H1 (cell line): ENCODE data around the gene SORBS1. TPM values are rescaled to one million over a fixed set of nuclear protein-coding genes. Genes with fewer than 3 reads are reported as not detected.

Source experiments
- CTCF ChIA-PET: fragments of 300-600 bp; sonication (Branson Sonifier 250); formaldehyde crosslinking; loops from one replicate; lab custom pipeline; 2021; ENCODE audit not compliant: partially characterized antibody; lab: Charles Lee
- POLR2A ChIA-PET: fragments of 300-600 bp; sonication (Branson Sonifier 250); formaldehyde crosslinking; loops from one replicate; lab custom pipeline; 2021; ENCODE audit warnings: inconsistent platforms; ENCODE audit not compliant: partially characterized antibody; lab: Charles Lee
- DNase-seq, 2 experiments: peaks; one replicate each; pipeline versions ENCODE4 v3.0.0 to v3.0.0-alpha.2; 2010 to 2022; ENCODE audit warnings: low spot score in 2 of 2, low read depth in 1 of 2, mixed read lengths in 1 of 2
- FAIRE-seq: peaks from 2 replicates; lab custom pipeline; 2011; peaks lifted over from hg19 to GRCh38; lab: Jason Lieb, UNC
- H2AFZ ChIP-seq: 2 replicates; pipeline ENCODE4 v1.8.1; 2012; ENCODE audit warnings: low read length, inconsistent platforms
- H2AK5ac ChIP-seq: 2 replicates; pipeline ENCODE4 v1.6.1; 2013; ENCODE audit warnings: low read depth, low read length
- H2BK120ac ChIP-seq: replicated peaks from 2 replicates; pipeline ENCODE3; 2013; ENCODE audit warnings: low read depth, low read length, inconsistent platforms
- H2BK12ac ChIP-seq: 2 replicates; pipeline ENCODE4 v1.6.1; 2013; ENCODE audit warnings: low read depth, low read length
- H2BK15ac ChIP-seq: 2 replicates; pipeline ENCODE4 v1.6.1; 2013; ENCODE audit warnings: low read length
- H2BK20ac ChIP-seq: 2 replicates; pipeline ENCODE4 v1.6.1; 2013; ENCODE audit warnings: low read length
- H2BK5ac ChIP-seq: 2 replicates; pipeline ENCODE4 v1.6.1; 2013; ENCODE audit warnings: low read depth, low read length
- H3K14ac ChIP-seq: 2 replicates; pipeline ENCODE4 v1.6.1; 2013; ENCODE audit warnings: inconsistent platforms; ENCODE audit not compliant: insufficient read length
- H3K18ac ChIP-seq: 2 replicates; pipeline ENCODE4 v1.6.1; 2013; ENCODE audit warnings: low read length; ENCODE audit errors: extremely low read depth
- H3K23ac ChIP-seq: 2 replicates; pipeline ENCODE4 v1.6.1; 2013; ENCODE audit warnings: inconsistent platforms; ENCODE audit not compliant: insufficient read length
- H3K23me2 ChIP-seq: 2 replicates; pipeline ENCODE4 v1.6.1; 2013; ENCODE audit warnings: low read depth, low read length
- H3K27ac ChIP-seq: 2 replicates; pipeline ENCODE4 v1.6.1; 2011; ENCODE audit warnings: low read depth, low read length, inconsistent platforms
- H3K27me3 ChIP-seq, 4 experiments: replicated peaks in 1 of 4; 1 replicate in 1 of 4; 2 replicates in 3 of 4; pipeline versions ENCODE4 v1.6.1 to v1.8.1; 2011 to 2013; ENCODE audit warnings: low read length in 3 of 4, mild to moderate bottlenecking in 3 of 4, inconsistent platforms in 2 of 4, mixed read lengths in 2 of 4, moderate library complexity in 1 of 4; ENCODE audit not compliant: control insufficient read depth in 3 of 4, insufficient read depth in 3 of 4; ENCODE audit errors: extremely low read depth in 1 of 4
- H3K36me3 ChIP-seq, 4 experiments: 2 replicates each; pipeline versions ENCODE4 v1.6.1 to v1.8.1; 2011 to 2013; ENCODE audit warnings: mild to moderate bottlenecking in 4 of 4, low read length in 3 of 4, moderate library complexity in 2 of 4, control low read depth in 1 of 4, inconsistent platforms in 1 of 4; ENCODE audit not compliant: insufficient read depth in 4 of 4, control insufficient read depth in 2 of 4
- H3K4ac ChIP-seq: replicated peaks from 2 replicates; pipeline ENCODE3; 2013; ENCODE audit warnings: low read length, low read depth, mixed read lengths, inconsistent platforms; ENCODE audit not compliant: insufficient read length
- H3K4me1 ChIP-seq, 4 experiments: replicated peaks in 1 of 4; 1 replicate in 1 of 4; 2 replicates in 3 of 4; pipeline versions ENCODE4 v1.6.1 to v1.8.1; 2011 to 2013; ENCODE audit warnings: low read length in 3 of 4, inconsistent platforms in 2 of 4, mixed read lengths in 1 of 4; ENCODE audit not compliant: insufficient read depth in 4 of 4, control insufficient read depth in 3 of 4
- H3K4me2 ChIP-seq, 2 experiments: 2 replicates each; pipeline versions ENCODE4 v1.6.1 to v1.8.1; 2011 to 2013; ENCODE audit warnings: low read depth in 2 of 2, low read length in 2 of 2, control low read depth in 1 of 2, inconsistent platforms in 1 of 2, mild to moderate bottlenecking in 1 of 2; ENCODE audit not compliant: insufficient read depth in 1 of 2
- H3K4me3 ChIP-seq, 4 experiments: fragments of 200-600, 300-600 bp in 1 of 4; sonication (generic), shearing (Covaris generic), sonication (Bioruptor Twin) in 1 of 4; 2 replicates each; pipeline versions ENCODE4 v1.5.1 to v1.8.1; 2011 to 2016; ENCODE audit warnings: low read length in 4 of 4, low read depth in 3 of 4, control low read depth in 2 of 4, inconsistent platforms in 2 of 4, mild to moderate bottlenecking in 2 of 4, mixed read lengths in 1 of 4, moderate library complexity in 1 of 4; ENCODE audit not compliant: insufficient read depth in 2 of 4; ENCODE audit errors: extremely low read depth in 1 of 4
- H3K56ac ChIP-seq: replicated peaks from 2 replicates; pipeline ENCODE3; 2013; ENCODE audit warnings: low read depth, mild to moderate bottlenecking, mixed read lengths, low read length, inconsistent platforms; ENCODE audit not compliant: insufficient read length
- H3K79me1 ChIP-seq: 2 replicates; pipeline ENCODE4 v1.6.1; 2013; ENCODE audit warnings: low read depth, low read length, control low read depth
- H3K79me2 ChIP-seq, 2 experiments: 2 replicates each; pipeline versions ENCODE4 v1.6.1 to v1.8.1; 2012 to 2013; ENCODE audit warnings: low read length in 2 of 2, mild to moderate bottlenecking in 2 of 2, inconsistent platforms in 1 of 2; ENCODE audit not compliant: insufficient read depth in 2 of 2, control insufficient read depth in 1 of 2
- H3K9ac ChIP-seq, 4 experiments: replicated peaks in 1 of 4; 1 replicate in 1 of 4; 2 replicates in 3 of 4; pipeline versions ENCODE4 v1.6.1 to v1.8.1; 2011 to 2013; ENCODE audit warnings: low read depth in 3 of 4, low read length in 3 of 4, control low read depth in 2 of 4, mild to moderate bottlenecking in 2 of 4, moderate library complexity in 2 of 4, inconsistent platforms in 1 of 4; ENCODE audit errors: extremely low read depth in 1 of 4
- H3K9me3 ChIP-seq, 2 experiments: 2 replicates each; pipeline versions ENCODE4 v1.6.1 to v1.8.1; 2012 to 2013; ENCODE audit warnings: mild to moderate bottlenecking in 2 of 2, moderate library complexity in 2 of 2, control low read depth in 1 of 2, inconsistent platforms in 1 of 2, low read depth in 1 of 2, low read length in 1 of 2, mixed read lengths in 1 of 2; ENCODE audit not compliant: insufficient read depth in 2 of 2
- H4K20me1 ChIP-seq, 2 experiments: replicated peaks in 1 of 2; 2 replicates each; pipeline versions ENCODE3 to v1.8.1; 2011 to 2013; ENCODE audit warnings: inconsistent platforms in 2 of 2, low read length in 2 of 2, mild to moderate bottlenecking in 1 of 2; ENCODE audit not compliant: insufficient read depth in 2 of 2, control insufficient read depth in 1 of 2
- H4K5ac ChIP-seq: 2 replicates; pipeline ENCODE4 v1.6.1; 2013; ENCODE audit warnings: low read length, low read depth, mixed read lengths, inconsistent platforms; ENCODE audit not compliant: insufficient read length
- H4K8ac ChIP-seq: 2 replicates; pipeline ENCODE4 v1.8.0; 2013; ENCODE audit warnings: mild to moderate bottlenecking, moderate library complexity, low read length, inconsistent platforms; ENCODE audit not compliant: insufficient read depth; ENCODE audit errors: extremely low read depth
- H4K91ac ChIP-seq: replicated peaks from 2 replicates; pipeline ENCODE3; 2013; ENCODE audit warnings: low read length, mixed read lengths, inconsistent platforms; ENCODE audit not compliant: insufficient read length
- BACH1 ChIP-seq: IDR thresholded peaks from 2 replicates; pipeline ENCODE4 v1.6.1; 2012; ENCODE audit warnings: low read length, improper control_type of control experiment
- CEBPB ChIP-seq: IDR thresholded peaks from 2 replicates; pipeline ENCODE4 v1.6.1; 2012; ENCODE audit warnings: low read depth, low read length
- CTCF ChIP-seq, 3 experiments: IDR thresholded peaks; 1 replicate in 2 of 3; 2 replicates in 1 of 3; pipeline versions ENCODE4 v1.5.1 to v1.6.1; 2011; ENCODE audit warnings: low read length in 3 of 3, mild to moderate bottlenecking in 3 of 3, inconsistent platforms in 2 of 3, low read depth in 1 of 3, moderate library complexity in 1 of 3; ENCODE audit not compliant: insufficient read depth in 1 of 3; ENCODE audit errors: control extremely low read depth in 1 of 3
- EGR1 ChIP-seq: IDR thresholded peaks from 2 replicates; pipeline ENCODE4 v1.6.1; 2011; ENCODE audit warnings: low read depth, low read length, borderline replicate concordance
- EZH2 ChIP-seq: fragments of 200-600 bp; sonication (generic); IDR thresholded peaks from 2 replicates; pipeline ENCODE4 v1.7.1; 2012; ENCODE audit warnings: low read depth, mild to moderate bottlenecking, moderate library complexity, low read length, inconsistent platforms; ENCODE audit not compliant: severe bottlenecking
- JUND ChIP-seq: IDR thresholded peaks from 2 replicates; pipeline ENCODE4 v1.6.1; 2011; ENCODE audit warnings: mild to moderate bottlenecking, improper control_type of control experiment, low read length
- KDM4A ChIP-seq: IDR thresholded peaks from one replicate; pipeline ENCODE4 v1.7.1; 2012; ENCODE audit warnings: low read depth, mild to moderate bottlenecking, moderate library complexity, low read length, inconsistent platforms; ENCODE audit not compliant: severe bottlenecking
- NANOG ChIP-seq: IDR thresholded peaks from 2 replicates; pipeline ENCODE4 v1.6.1; 2011; ENCODE audit warnings: low read length, low read depth, mild to moderate bottlenecking, inconsistent platforms; ENCODE audit not compliant: insufficient read depth, poor library complexity, severe bottlenecking
- RBBP5 ChIP-seq: IDR thresholded peaks from 2 replicates; pipeline ENCODE4 v1.7.1; 2012; ENCODE audit warnings: low read depth, mild to moderate bottlenecking, inconsistent platforms, low read length, moderate library complexity, borderline replicate concordance
- SP2 ChIP-seq: IDR thresholded peaks from 2 replicates; pipeline ENCODE4 v1.6.1; 2012; ENCODE audit warnings: mild to moderate bottlenecking, low read length, inconsistent platforms
- SUZ12 ChIP-seq: fragments of 200-600 bp; sonication (generic); IDR thresholded peaks from 2 replicates; pipeline ENCODE4 v1.6.1; 2012; ENCODE audit warnings: mild to moderate bottlenecking, inconsistent platforms, low read length, moderate library complexity, mixed read lengths
- TAF1 ChIP-seq: IDR thresholded peaks from 2 replicates; pipeline ENCODE4 v1.6.1; 2011; ENCODE audit warnings: mild to moderate bottlenecking, low read depth, low read length
- WGBS, 2 experiments: shearing (Covaris generic) in 1 of 2; methylation state at CpG; one replicate each; pipeline versions ENCODE4 v1.1.6 to v1.1.7; 2013 to 2015; ENCODE audit warnings: low lambda C conversion rate in 2 of 2, mixed read lengths in 2 of 2, inconsistent platforms in 1 of 2, low coverage in 1 of 2, missing lambda C conversion rate in 1 of 2; ENCODE audit not compliant: insufficient replicate concordance in 2 of 2, insufficient coverage in 1 of 2, insufficient read length in 1 of 2; ENCODE audit errors: extremely low coverage in 1 of 2, missing lambda C conversion rate in 1 of 2; 5-methylcytosine and 5-hydroxymethylcytosine counted together
- polyA plus RNA-seq, 7 experiments: library from polyadenylated mRNA; depleted of rRNA in 3 of 7; stranded (reverse) in 5 of 7; unstranded in 2 of 7; fragments of >200 nt in 5 of 7; fragments of 200-250 nt in 2 of 7; gene quantifications; 1 replicate in 5 of 7; 2 replicates in 1 of 7; 4 replicates in 1 of 7; pipeline versions ENCODE4 v1.2.1 to v1.2.3, GENCODE V29; 2011 to 2013; ENCODE audit warnings: missing spikeins in 2 of 7, mixed read lengths in 2 of 7
- total RNA-seq: library from RNA; stranded (reverse); fragmentation: NEBNext Ultra II Directional; extraction: Animal tissue kit (Norgen Biotek cat#: 25700); gene quantifications from 2 replicates; pipeline ENCODE4 v1.2.1, GENCODE V29; 2021

SORBS1 gene
- total and polyA plus RNA-seq, 2 of the 8 experiments (the other 6 are each of a cell fraction or from before 2014, with no cell fraction given) = 16.0 to 35.0 TPM

DNA sequence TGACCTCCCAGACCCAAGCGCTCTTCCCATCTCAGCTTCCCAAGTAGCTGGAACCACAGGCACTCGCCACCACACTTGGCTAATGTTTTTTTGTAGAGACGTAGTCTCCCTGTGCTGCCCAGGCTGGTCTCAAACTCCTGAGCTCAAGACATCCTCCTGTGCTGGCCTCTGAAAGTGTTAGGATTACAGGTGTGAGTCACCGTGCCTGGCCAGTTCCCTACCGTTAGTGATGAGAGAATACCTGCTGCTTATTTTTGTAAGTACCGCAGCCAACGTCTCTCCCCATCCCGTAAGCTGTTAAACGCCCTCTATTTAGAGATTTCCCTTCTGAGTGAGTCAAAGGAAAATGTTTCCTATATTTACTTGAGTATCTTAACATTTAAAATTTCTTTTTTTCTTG is 231.9 kb downstream of the SORBS1 start:
- POLR2A ChIA-PET = no interaction called here
- no peak overlapping the region for H3K4me3 ChIP-seq
- DNase-seq (no peak), FAIRE-seq (no peak)
- no peak overlapping the region for H3K23ac ChIP-seq
- no peak overlapping the region for H2BK5ac ChIP-seq
- H4K91ac ChIP-seq = no peak overlapping the region
- H2BK120ac ChIP-seq = no peak overlapping the region
- no peak overlapping the region for H2BK12ac ChIP-seq
- no peak overlapping the region for H2AFZ ChIP-seq
- no peaks in the 10 kb centered on the region for H3K9me3 ChIP-seq
- CTCF ChIA-PET = interaction anchor here (0.6 to 1.7 kb wide), 8 partner anchors 9 to 211 kb away, joined by 3 to 9 read pairs (median 3); no protein-coding TSS in a partner anchor
- no peak overlapping the region for H4K5ac ChIP-seq
- no peak overlapping the region for H2BK15ac ChIP-seq
- H3K18ac ChIP-seq = no peak overlapping the region
- no peaks in the 10 kb centered on the region for H3K79me2 ChIP-seq
- no peaks in the 10 kb centered on the region; a peak in 1 of 8 replicates for H3K36me3 ChIP-seq
- no peak overlapping the region for H4K8ac ChIP-seq
- H3K23me2 ChIP-seq = no peaks in the 10 kb centered on the region
- H3K27me3 ChIP-seq = no peaks in the 10 kb centered on the region
- no peak overlapping the region for H2BK20ac ChIP-seq
- no peak overlapping the region for H3K4me2 ChIP-seq
- no peak overlapping the region for H3K27ac ChIP-seq
- H3K4ac ChIP-seq = no peak overlapping the region
- H2AK5ac ChIP-seq = no peak overlapping the region
- H4K20me1 ChIP-seq = no peaks in the 10 kb centered on the region
- H3K4me1 ChIP-seq = peaks cover 0 to 8% (median 0%) of the 10 kb centered on the region in 4 experiments; a peak in 1 of 7 replicates
- no peaks in the 10 kb centered on the region for H3K79me1 ChIP-seq
- 79% methylated on average over 9 of the region's 9 CpGs; no CpG with 5 or more reads in 1 of the 2 experiments for WGBS, 2 experiments
- H3K14ac ChIP-seq = no peak overlapping the region
- no peak overlapping the region for H3K56ac ChIP-seq
- H3K9ac ChIP-seq = no peak overlapping the region
- TF ChIP-seq CTCF (IDR thresholded peaks at IDR 0.05; ENCODE audit: control extremely low read depth in 1 of 3, insufficient read depth in 1 of 3, low read depth in 1 of 3, low read length in 3 of 3) (no peak), TAF1 (no peak), SP2 (no peak), EZH2 (no peak), EGR1 (no peak), CEBPB (no peak), NANOG (no peak), BACH1 (no peak), SUZ12 (no peak), RBBP5 (no peak), JUND (no peak), KDM4A (no peak)
